H1 (cell line): ENCODE results near the gene SEC14L3.

Experiments
- CTCF ChIP-seq, 3 experiments: IDR thresholded peaks; 1 replicate in 2 of 3; 2 replicates in 1 of 3; pipeline versions ENCODE4 v1.5.1 to v1.6.1; 2011; ENCODE audit warnings: low read length in 3 of 3, mild to moderate bottlenecking in 3 of 3, inconsistent platforms in 2 of 3, low read depth in 1 of 3, moderate library complexity in 1 of 3; ENCODE audit not compliant: insufficient read depth in 1 of 3; ENCODE audit errors: control extremely low read depth in 1 of 3
- EP300 ChIP-seq, 2 experiments: IDR thresholded peaks; 1 replicate in 1 of 2; 2 replicates in 1 of 2; pipeline ENCODE4 v1.6.1; 2011 to 2012; ENCODE audit warnings: low read depth in 2 of 2, low read length in 2 of 2, mild to moderate bottlenecking in 2 of 2, borderline replicate concordance in 1 of 2, inconsistent platforms in 1 of 2, moderate library complexity in 1 of 2
- FOSL1 ChIP-seq: IDR thresholded peaks from 2 replicates; pipeline ENCODE4 v1.6.1; 2011; ENCODE audit warnings: mild to moderate bottlenecking, low read depth, low read length, moderate library complexity; ENCODE audit not compliant: insufficient read depth
- POLR2AphosphoS5 ChIP-seq: IDR thresholded peaks from 2 replicates; pipeline ENCODE4 v1.6.1; 2011; ENCODE audit warnings: low read depth, low read length
- SIN3A ChIP-seq, 2 experiments: IDR thresholded peaks in 1 of 2; conservative IDR thresholded peaks in 1 of 2; 2 replicates each; pipeline ENCODE4 v1.6.1; 2011 to 2012; ENCODE audit warnings: low read length in 2 of 2, improper control_type of control experiment in 1 of 2, low read depth in 1 of 2, mild to moderate bottlenecking in 1 of 2
- SUZ12 ChIP-seq: fragments of 200-600 bp; sonication (generic); IDR thresholded peaks from 2 replicates; pipeline ENCODE4 v1.6.1; 2012; ENCODE audit warnings: mild to moderate bottlenecking, inconsistent platforms, low read length, moderate library complexity, mixed read lengths

- TF ChIP-seq SUZ12, result no peak
- TF ChIP-seq SIN3A (conservative IDR thresholded peaks at IDR 0.05 in 1 of 2, IDR thresholded peaks at IDR 0.05 in 1 of 2; ENCODE audit: low read depth in 1 of 2, low read length in 2 of 2), result no peak
- TF ChIP-seq CTCF (IDR thresholded peaks at IDR 0.05; ENCODE audit: control extremely low read depth in 1 of 3, insufficient read depth in 1 of 3, low read depth in 1 of 3, low read length in 3 of 3), result no peak
- no peak for TF ChIP-seq FOSL1
- no peak for TF ChIP-seq EP300 (IDR thresholded peaks at IDR 0.05; ENCODE audit: borderline replicate concordance in 1 of 2, low read depth in 2 of 2, low read length in 2 of 2)
- no peak for TF ChIP-seq POLR2AphosphoS5
Measured at GRCh38 chr22:30433773-30434172, 38.0 kb downstream of the SEC14L3 start.
